AG10803 (cell line): ENCODE data around the gene TRIM36.
A peak's percentile ranks its signal among the peaks of the same experiment; 100 is the strongest.

ENCODE experiments used
- DNase-seq: peaks from one replicate; pipeline ENCODE4 v3.0.0; 2010; ENCODE audit warnings: low read depth
- H3K4me3 ChIP-seq: 2 replicates; pipeline ENCODE4 v1.5.1; 2011; ENCODE audit warnings: mild to moderate bottlenecking, low read length, control low read depth
- CTCF ChIP-seq: conservative IDR thresholded peaks from 2 replicates; pipeline ENCODE4 v1.5.1; 2011; ENCODE audit warnings: mild to moderate bottlenecking, low read length, control low read depth, inconsistent platforms

TRIM36 gene

DNA sequence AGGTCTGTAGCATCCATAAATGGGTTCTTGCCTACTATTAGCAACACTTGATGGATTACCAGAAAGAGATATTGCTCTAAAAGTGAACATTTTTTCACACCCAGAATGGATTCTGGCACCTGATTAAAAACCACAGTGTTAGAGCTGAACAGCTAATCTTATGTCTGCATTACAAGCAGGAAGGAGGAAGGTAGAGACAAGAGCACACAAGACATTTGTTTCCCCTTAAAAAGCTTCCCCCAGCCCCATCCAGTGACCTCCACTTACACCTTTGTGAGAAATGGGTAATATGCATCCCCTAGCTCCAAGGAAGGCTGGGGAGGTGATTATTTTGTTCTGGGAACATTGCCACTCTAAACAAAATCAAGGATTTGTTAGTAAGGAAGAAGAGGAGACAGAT, 12.0 kb upstream of the TRIM36 start:
- no peak overlapping the region for H3K4me3 ChIP-seq
- no peak for DNase-seq
- TF ChIP-seq CTCF: no peak

- TF ChIP-seq CTCF: no peak
- peak overlapping the region; percentile 46 for H3K4me3 ChIP-seq
- peak; percentile 5 for DNase-seq
These were observed 10.5 kb upstream of the TRIM36 start for GRCh38 chr5:115180165-115180709.

DNA sequence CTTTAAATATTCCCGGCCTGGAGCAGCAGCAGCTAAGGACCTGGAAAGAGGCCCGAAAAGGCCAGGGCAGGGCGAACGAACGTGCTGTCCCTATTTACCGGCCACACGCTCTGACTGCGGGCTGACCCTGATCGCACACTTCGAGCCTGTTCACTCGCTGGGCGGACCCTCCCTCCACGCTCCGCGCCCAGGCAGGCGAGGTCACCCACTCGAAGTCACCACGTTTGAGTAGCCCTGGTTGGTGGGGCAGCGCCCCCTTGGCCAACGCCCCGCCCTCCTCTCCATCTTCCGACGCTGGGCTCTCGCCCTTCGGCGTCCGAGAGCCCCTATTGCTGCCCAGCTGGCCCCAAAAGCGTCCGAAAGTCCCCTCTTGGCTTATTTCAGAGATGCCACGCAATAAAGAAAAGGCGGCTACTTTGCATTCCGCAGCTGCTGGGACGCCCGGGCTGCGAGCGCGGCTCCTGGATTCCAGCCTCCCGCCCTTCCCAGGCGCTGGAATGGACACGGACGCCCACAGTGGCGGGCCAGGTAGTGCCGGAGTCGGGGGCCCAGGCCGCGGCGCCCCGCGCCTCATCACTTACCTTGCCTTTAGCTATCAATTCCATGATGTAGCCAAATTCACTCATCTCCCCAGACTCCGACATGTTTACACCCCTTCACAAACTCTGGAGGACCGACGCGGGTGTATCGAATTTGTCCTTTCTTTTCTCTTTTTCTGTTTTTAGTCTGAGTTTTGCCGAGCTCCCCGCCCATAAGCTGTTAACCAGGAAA, 9.9 kb upstream of the TRIM36 start:
- no peak for TF ChIP-seq CTCF
- no peak for DNase-seq
- H3K4me3 ChIP-seq: peak overlapping the region; percentile 46

DNA sequence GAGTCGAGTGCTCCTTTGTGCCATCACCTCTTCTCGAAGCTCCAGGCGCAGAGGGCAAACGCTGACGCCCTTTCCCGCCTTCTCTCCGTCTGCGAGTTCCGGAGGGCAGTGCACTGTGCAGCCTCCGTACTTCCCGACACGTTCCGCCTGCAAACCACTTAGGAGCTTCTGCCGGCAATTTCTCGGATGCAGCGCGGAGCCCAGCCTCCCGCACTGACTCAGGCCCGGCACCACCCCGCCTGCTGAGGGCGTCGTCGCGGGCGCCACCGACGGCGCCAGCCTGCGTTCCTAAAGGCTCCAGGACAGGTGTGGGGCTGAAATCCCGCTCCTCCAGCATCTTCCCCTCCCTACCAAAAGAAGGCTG, 9.3 kb upstream of the TRIM36 start:
- no peak overlapping the region for H3K4me3 ChIP-seq
- TF ChIP-seq CTCF: no peak
- no peak for DNase-seq

GRCh38 chr5:115170929-115171510, 1.3 kb upstream of the TRIM36 start:
- DNase-seq: no peak
- H3K4me3 ChIP-seq: no peak overlapping the region; the same call in 1 of the 2 replicates

GRCh38 chr5:115170134-115170928, 623 bp upstream of the TRIM36 start:
- no peak for TF ChIP-seq CTCF
- peak; percentile 6 for DNase-seq
- H3K4me3 ChIP-seq: peak overlapping the region; percentile 74

More at GRCh38 chr5:115170929-115171510, 1.3 kb upstream of the TRIM36 start:
- no peak for TF ChIP-seq CTCF
